ENCODE data around the gene SLC22A23.

The SLC22A23 gene

GRCh38 chr6:3444276-3445088 lies 12.4 kb downstream of the SLC22A23 start:
- peak; percentile 37 for DNase-seq (ENCODE audit: low spot score)

DNA sequence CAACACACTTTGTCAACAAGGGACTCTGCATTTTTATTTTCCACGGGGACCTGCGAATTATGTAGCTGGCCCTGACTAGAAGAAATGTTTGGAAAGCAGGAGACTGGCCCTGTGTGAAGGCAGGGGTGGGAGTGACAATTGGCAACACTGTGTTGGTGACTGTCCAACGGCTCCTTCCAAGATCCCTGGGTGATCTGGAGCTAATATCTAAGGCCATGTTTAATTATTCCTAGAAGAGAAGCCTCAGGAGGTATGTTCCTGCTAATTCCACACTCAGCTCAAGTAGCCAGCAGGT lies 13.7 kb downstream of the SLC22A23 start:
- no peak for DNase-seq (ENCODE audit: low spot score)

- DNase-seq (ENCODE audit: low spot score): peak; percentile 69
Measured at GRCh38 chr6:3442431-3443220, 14.2 kb downstream of the SLC22A23 start.

- DNase-seq (ENCODE audit: low spot score): no peak
Measured at GRCh38 chr6:3440911-3441310, 15.9 kb downstream of the SLC22A23 start.

DNA sequence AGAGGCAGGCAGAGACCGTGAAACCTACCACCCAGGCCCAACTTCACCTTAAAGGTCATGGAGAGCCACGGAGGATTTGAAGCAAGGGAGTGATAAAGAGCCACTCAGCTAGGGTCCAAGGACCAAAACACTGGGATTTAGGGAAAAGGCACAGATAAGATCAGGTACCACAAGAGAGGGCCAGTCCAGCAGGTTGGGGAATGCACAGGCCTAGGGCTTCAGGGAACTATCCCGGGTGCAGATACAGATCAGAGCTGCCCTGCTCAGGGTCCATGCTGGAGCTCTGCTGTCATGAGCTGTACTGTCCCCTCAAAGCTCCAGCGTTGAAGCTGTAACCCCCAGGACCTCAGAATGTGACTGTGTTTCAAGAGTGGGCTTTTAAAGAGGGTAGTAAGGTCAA lies 16.9 kb downstream of the SLC22A23 start:
- DNase-seq (ENCODE audit: low spot score): no peak

GRCh38 chr6:3438190-3439167 lies 18.4 kb downstream of the SLC22A23 start:
- DNase-seq (ENCODE audit: low spot score): peak; percentile 32

- no peak for DNase-seq (ENCODE audit: low spot score)
Measured at GRCh38 chr6:3433005-3433404, 23.8 kb downstream of the SLC22A23 start.

- DNase-seq (ENCODE audit: low spot score): no peak
Measured at GRCh38 chr6:3432416-3432815, 24.4 kb downstream of the SLC22A23 start.

GRCh38 chr6:3431994-3432393 lies 24.9 kb downstream of the SLC22A23 start:
- no peak for DNase-seq (ENCODE audit: low spot score)

DNA sequence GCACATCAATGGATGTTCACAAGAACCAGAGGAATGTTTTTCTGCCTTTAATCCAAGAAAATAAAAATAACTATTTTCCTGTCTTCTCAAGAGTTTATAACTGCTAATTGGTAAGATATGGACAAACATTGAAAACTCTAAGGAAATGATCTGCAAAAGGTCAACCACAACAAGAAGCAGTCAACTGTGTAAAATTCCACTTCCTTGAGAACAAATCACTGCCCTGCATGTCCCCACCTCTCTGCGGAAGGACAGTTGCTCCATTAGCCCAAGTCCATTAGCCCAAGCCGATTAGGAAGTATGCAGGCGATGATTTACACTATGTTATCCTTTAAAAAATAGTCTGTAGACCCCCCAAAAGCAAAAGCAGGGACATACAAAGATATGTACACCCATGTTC lies 27.6 kb downstream of the SLC22A23 start:
- no peak for DNase-seq (ENCODE audit: low spot score)

DNA sequence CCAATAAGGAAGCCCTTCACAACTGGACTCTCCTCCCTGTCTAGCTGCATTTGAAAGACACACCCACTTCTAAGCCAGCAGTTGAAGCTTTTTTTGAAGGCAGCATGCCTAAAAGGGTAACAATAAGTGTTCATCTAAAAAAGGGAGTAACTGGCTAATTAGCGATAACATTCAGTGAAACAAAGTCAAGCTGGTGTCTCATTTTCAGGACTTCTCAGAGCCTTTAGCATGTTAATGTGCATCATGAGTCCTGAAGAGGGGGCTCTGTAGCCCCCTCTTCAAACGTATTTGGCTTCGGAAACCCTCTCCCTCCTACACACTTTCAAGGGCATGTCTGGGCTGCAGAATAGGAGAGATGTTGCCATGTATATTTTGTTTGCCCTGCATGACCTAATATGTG lies 28.1 kb downstream of the SLC22A23 start:
- no peak for DNase-seq (ENCODE audit: low spot score)

DNA sequence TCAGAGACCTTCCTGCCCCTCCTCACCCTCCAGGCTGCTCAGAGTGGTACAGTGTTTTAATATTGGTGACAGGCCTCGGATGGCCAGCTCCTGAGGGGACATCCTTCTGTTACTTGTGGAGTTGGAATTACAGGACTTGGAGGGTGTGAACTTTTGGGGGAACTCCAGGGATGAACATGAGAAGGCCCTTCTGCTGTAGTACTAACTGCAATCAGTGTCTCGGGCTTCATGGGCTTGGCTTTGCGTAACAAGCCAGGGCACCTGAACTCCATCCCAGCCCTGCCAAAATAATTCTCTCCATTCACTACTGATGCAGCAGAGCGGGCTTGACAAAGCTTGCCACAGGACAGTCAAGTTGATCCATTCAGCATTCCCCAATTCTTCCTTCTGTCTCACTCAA lies 28.6 kb downstream of the SLC22A23 start:
- DNase-seq (ENCODE audit: low spot score): no peak

DNA sequence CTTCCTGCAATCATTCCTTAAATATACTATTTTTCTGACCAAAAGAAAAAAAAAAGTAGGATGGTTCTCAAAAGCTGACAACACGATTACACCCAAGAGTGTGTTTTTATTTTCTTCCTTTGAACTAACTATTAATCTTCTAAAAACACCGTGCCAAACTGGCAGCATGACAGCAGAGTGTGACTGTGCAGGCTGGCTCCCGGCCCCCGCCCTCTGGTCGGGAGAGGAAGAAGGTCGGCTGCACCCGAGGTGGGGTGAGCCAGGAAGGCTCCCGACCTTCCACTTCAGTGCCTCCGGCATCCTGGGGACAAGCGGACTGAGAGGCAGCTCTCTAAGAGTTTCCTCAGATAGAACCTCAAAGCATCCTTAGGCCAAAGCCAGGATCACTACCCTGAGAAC lies 29.2 kb downstream of the SLC22A23 start:
- DNase-seq (ENCODE audit: low spot score): no peak

- DNase-seq (ENCODE audit: low spot score): no peak
Measured at GRCh38 chr6:3426927-3427686, 29.7 kb downstream of the SLC22A23 start.

DNA sequence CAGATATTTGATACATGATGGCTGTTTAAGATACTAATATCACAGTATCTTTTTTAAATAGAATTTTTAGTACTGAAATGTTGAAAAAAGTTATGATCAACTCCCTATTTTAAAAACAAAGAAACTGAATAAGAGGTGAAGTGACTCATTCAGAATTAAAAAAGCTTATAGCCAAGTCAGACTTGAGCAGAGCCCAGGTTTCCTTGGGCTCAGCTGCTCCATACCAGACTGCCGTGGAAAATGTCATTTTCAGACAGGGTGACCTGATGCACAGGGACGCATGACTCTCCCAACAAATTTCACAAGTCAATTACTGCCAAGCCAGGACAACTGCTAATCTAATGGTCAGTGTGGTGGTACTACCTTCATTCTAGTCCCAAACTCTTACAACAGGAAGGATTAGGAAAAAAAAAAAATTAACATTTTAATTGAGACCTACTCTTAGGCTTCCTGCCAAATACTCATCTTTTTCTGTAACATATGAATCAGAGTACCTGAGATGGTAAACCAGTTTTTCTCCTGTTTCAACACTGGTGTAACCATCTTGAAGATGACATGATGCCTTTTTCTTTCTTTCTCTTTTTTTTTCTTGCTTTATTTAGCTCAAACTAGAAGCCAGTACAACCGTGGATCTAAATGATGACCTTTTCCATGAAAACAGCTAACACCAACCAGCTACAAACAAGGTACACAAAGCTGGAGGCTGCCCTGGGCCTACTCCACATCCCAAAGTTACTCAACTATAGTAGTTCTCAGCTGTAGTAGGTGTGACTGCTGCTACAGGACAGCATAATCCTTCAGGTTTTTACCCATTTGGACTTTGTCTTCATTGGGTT lies 30.5 kb downstream of the SLC22A23 start:
- DNase-seq (ENCODE audit: low spot score): no peak

DNA sequence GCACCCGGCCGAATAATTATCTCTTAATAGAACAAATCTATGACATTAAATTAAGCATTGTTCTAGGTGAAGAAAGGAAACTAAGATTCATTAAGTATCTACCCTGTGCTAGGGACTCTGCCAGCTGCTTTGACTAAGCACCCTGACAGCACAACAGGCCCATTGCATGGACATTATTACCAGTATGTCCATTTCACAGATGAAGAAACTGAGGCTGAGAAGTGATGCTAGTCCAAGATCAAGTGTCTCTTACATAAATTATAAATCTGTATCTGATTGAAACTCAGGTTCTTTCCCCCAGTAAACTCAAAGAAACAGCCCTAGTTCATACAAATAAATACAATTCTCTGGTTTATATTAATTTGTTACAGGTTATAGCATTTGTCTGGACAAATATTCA lies 31.3 kb downstream of the SLC22A23 start:
- DNase-seq (ENCODE audit: low spot score): no peak

- no peak for DNase-seq (ENCODE audit: low spot score)
Measured at GRCh38 chr6:3424185-3424927, 32.5 kb downstream of the SLC22A23 start.

DNA sequence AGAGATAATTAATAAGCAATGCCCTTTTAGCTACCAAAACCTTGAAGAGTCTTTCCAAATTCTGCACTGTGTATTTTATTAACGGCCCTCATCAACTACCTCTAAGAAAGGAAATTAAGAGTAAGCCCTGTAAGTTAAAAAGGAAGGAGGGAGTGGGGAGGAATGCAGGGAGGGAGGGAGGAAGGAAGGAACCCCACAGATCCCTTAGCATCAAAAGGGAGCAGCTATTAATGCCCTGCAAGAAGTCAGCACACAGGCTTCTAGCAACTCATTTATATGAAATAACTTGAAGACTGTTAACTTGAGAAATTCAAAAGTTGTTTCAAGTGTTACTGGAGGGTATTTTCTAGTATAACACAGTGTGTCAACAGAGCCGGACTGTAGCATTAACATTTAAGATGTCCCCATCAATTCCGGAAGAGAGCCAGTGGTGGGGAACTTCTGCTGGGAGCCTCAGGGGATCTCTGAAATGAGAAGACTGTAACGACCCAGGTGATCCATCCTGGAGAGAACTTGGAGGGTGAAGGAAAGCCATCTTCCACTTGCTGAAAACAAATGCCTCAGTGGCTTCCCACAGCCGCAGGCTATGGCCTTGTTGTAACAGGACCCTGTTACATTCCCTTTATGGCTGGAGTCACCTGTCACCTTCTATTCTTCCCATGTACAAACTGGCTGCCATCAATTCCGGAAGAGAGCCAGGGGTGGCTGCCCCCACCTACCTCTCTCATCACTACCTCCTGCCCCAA lies 33.2 kb downstream of the SLC22A23 start:
- no peak for DNase-seq (ENCODE audit: low spot score)

- DNase-seq (ENCODE audit: low spot score): no peak
Measured at GRCh38 chr6:3422435-3423070, 34.3 kb downstream of the SLC22A23 start.

Measured in LoVo (cell line).